ENCODE results near the gene COX17.

Gene COX17

DNA sequence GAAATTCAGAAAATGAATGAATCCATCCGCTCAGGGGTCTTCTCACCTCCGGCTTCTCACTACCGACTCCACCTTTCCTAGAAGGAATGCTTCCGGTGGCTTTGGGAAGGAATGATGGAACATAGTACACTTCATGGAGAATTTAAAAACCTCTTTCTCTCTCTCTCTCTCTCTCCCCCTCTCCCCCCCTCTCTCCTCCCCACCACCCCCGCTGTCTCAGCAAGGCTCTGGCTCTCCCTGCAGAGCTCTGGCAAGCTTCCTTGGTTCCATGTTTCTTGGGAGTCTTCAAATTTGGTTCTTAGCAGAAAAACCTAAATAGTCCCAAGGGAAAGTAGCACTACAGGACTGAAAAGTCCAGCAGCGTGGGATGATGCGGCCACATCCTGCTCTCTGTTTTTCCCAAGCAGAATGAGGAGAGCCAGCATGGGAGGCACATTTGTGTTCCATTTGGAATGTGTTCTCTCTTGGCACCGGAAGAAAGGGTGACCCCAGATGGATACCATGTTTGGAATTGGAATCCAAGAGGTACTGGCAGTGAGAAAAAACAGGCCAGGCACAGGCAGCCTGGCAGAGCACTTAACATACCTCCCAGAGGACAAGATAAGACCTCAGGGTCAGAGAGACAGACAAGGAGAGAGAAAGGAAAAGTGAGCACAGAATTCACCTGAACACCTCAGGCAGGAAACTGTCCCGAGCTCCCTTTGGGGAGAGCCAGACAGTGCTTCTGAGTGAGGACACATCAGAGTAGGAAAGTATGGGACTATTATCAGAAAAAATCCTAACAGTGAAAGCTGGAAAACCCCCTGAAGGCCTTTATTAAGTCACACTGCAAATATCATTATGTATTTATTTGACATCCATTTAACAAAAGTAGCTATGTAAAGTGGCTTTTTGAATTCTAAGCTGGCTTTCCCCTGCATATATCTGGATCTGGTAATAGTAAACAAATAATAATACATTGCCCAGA, 16.4 kb downstream of the COX17 start, which contains the start of gene POPDC2:
POPDC2 (minus strand) TSS at position 116 of the 967 bp plus-strand sequence. CDS start 166 bp downstream, outside the sequence.
- peak within 1 kb of the TSS; percentile 100 for H4K91ac ChIP-seq (ENCODE audit: low read depth, low read length)
- no CpG with 5 or more reads among the region's 9 CpGs for WGBS (ENCODE audit: extremely low coverage, insufficient coverage, insufficient read length)
- peak within 1 kb of the TSS; percentile 90 for H2BK5ac ChIP-seq (ENCODE audit: low read depth, low read length, poor library complexity)
- H3K4me2 ChIP-seq (ENCODE audit: low read length), result peak within 1 kb of the TSS; percentile 42
- H3K4me1 ChIP-seq (ENCODE audit: control insufficient read depth in 1 of 2, insufficient read depth in 2 of 2, low read length in 2 of 2), result peaks cover 27 to 35% of the 10 kb centered on the region in 2 experiments
- no peak within 1 kb of the TSS for H3K23ac ChIP-seq (ENCODE audit: low read length)
- peaks cover 0 to under 1% of the 10 kb centered on the region in 2 experiments for H3K36me3 ChIP-seq (ENCODE audit: control insufficient read depth in 1 of 2, insufficient read depth in 2 of 2, low read length in 2 of 2)
- H3K4ac ChIP-seq (ENCODE audit: low read depth, low read length), result peak within 1 kb of the TSS; percentile 98
- H3K4me3 ChIP-seq (ENCODE audit: low read depth, low read length), result peak within 1 kb of the TSS; percentile 56
- no peaks in the 10 kb centered on the region for H3K9me3 ChIP-seq (ENCODE audit: insufficient read depth, low read depth, low read length)
- peak within 1 kb of the TSS; percentile 99 for H2BK12ac ChIP-seq (ENCODE audit: low read length)
- H2AFZ ChIP-seq (ENCODE audit: insufficient read depth, low read length, poor library complexity), result peak within 1 kb of the TSS; percentile 77
- peaks cover 17% of the 10 kb centered on the region for H3K79me2 ChIP-seq (ENCODE audit: control insufficient read depth, insufficient read depth, low read length, poor library complexity)
- peak within 1 kb of the TSS; percentile 97 for H2BK120ac ChIP-seq (ENCODE audit: insufficient read depth, low read length, poor library complexity)
- peak within 1 kb of the TSS; percentile 100 for H3K14ac ChIP-seq (ENCODE audit: low read length)
- H3K79me1 ChIP-seq (ENCODE audit: low read length), result peaks cover 44% of the 10 kb centered on the region
- H3K9ac ChIP-seq (ENCODE audit: low read length), result peak within 1 kb of the TSS; percentile 21
- DNase-seq, result no peak
- H3K27ac ChIP-seq (ENCODE audit: low read depth, low read length), result peak within 1 kb of the TSS; percentile 95
- peak within 1 kb of the TSS; percentile 55 for H4K12ac ChIP-seq (ENCODE audit: low read depth, low read length)
- peak within 1 kb of the TSS; percentile 99 for H3K18ac ChIP-seq (ENCODE audit: low read length)
- no peaks in the 10 kb centered on the region for H3K27me3 ChIP-seq (ENCODE audit: insufficient read depth, low read length)
- peak within 1 kb of the TSS; percentile 100 for H2AK5ac ChIP-seq (ENCODE audit: low read length)
- H4K8ac ChIP-seq (ENCODE audit: low read depth, low read length), result peak within 1 kb of the TSS; percentile 97

DNA sequence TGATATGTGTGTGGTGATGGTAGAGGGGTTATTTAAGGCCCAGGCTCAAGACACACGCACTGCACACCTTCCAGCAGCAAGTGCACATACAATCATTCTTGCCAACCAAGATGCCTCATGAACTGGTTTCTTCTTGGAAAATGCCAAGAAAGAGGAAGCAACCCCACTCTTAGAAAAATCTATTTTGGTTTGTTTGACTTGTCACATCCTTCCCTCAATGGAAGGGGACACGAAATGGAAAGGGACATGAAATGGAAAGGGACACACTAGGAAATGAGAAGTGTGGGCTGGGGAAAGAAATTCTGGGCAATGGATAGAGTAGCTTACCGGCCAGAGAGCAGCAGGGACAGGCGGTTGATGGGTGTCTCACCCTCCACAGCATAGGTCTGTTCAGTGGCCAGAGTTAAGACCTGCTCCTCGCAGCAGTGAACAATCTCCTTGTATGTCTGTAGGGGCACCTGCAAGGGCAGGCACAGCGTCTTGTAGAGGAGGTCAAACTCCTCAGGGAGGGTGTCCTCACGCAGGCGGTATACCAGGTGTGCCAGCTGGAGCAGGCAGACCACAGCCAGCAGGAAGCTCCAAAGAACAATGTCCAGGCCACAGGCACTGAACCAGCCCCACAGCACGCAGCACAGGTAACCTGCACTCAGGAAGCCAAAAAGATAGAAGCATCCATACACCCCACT, 17.5 kb downstream of the COX17 start:
- no CpG with 5 or more reads among the region's 9 CpGs for WGBS (ENCODE audit: extremely low coverage, insufficient coverage, insufficient read length)
- peak overlapping the region; percentile 77 for H2AFZ ChIP-seq (ENCODE audit: insufficient read depth, low read length, poor library complexity)
- H3K36me3 ChIP-seq (ENCODE audit: control insufficient read depth in 1 of 2, insufficient read depth in 2 of 2, low read length in 2 of 2), result peaks cover 0 to 3% of the 10 kb centered on the region in 2 experiments
- peak overlapping the region; percentile 21 for H3K9ac ChIP-seq (ENCODE audit: low read length)
- no peaks in the 10 kb centered on the region for H3K9me3 ChIP-seq (ENCODE audit: insufficient read depth, low read depth, low read length)
- H3K4ac ChIP-seq (ENCODE audit: low read depth, low read length), result peak overlapping the region; percentile 98
- H4K91ac ChIP-seq (ENCODE audit: low read depth, low read length), result peak overlapping the region; percentile 100
- H3K23ac ChIP-seq (ENCODE audit: low read length), result no peak overlapping the region
- H2AK5ac ChIP-seq (ENCODE audit: low read length), result peak overlapping the region; percentile 100
- peak overlapping the region; percentile 99 for H2BK12ac ChIP-seq (ENCODE audit: low read length)
- peak overlapping the region; percentile 56 for H3K4me3 ChIP-seq (ENCODE audit: low read depth, low read length)
- H3K79me2 ChIP-seq (ENCODE audit: control insufficient read depth, insufficient read depth, low read length, poor library complexity), result peaks cover 17% of the 10 kb centered on the region
- DNase-seq, result no peak
- H3K4me2 ChIP-seq (ENCODE audit: low read length), result peak overlapping the region; percentile 42
- H2BK120ac ChIP-seq (ENCODE audit: insufficient read depth, low read length, poor library complexity), result peak overlapping the region; percentile 97
- H3K14ac ChIP-seq (ENCODE audit: low read length), result peak overlapping the region; percentile 100
- H4K8ac ChIP-seq (ENCODE audit: low read depth, low read length), result peak overlapping the region; percentile 97
- peaks cover 24 to 31% of the 10 kb centered on the region in 2 experiments for H3K4me1 ChIP-seq (ENCODE audit: control insufficient read depth in 1 of 2, insufficient read depth in 2 of 2, low read length in 2 of 2)
- H4K12ac ChIP-seq (ENCODE audit: low read depth, low read length), result peak overlapping the region; percentile 55
- no peaks in the 10 kb centered on the region for H3K27me3 ChIP-seq (ENCODE audit: insufficient read depth, low read length)
- H3K18ac ChIP-seq (ENCODE audit: low read length), result peak overlapping the region; percentile 99
- peaks cover 38% of the 10 kb centered on the region for H3K79me1 ChIP-seq (ENCODE audit: low read length)
- H2BK5ac ChIP-seq (ENCODE audit: low read depth, low read length, poor library complexity), result peak overlapping the region; percentile 90
- H3K27ac ChIP-seq (ENCODE audit: low read depth, low read length), result peak overlapping the region; percentile 95

DNA sequence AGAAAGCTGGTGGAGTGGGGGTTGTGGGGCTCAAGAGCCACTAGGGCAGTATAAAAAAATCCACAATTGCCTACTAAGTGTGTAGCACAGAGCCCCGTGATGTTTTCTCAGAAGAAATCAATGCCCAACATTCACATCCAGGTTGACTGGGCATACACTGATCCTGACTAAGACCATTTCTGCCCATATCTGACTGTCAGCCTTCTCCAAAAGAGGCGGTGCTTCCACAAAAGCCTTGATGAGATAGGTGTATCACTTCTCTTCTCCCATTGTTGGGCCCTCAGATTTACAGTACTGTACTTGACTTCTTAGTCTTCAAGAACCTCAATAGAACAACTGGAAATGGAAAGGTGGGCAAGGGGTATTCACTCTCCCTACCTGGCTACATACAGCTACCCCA, 18.2 kb downstream of the COX17 start:
- no peak overlapping the region for H3K23ac ChIP-seq (ENCODE audit: low read length)
- H2AFZ ChIP-seq (ENCODE audit: insufficient read depth, low read length, poor library complexity), result no peak overlapping the region
- H2BK120ac ChIP-seq (ENCODE audit: insufficient read depth, low read length, poor library complexity), result peak overlapping the region; percentile 97
- H2AK5ac ChIP-seq (ENCODE audit: low read length), result peak overlapping the region; percentile 22
- peak overlapping the region; percentile 45 for H3K18ac ChIP-seq (ENCODE audit: low read length)
- H4K8ac ChIP-seq (ENCODE audit: low read depth, low read length), result no peak overlapping the region
- no peak for DNase-seq
- H3K27ac ChIP-seq (ENCODE audit: low read depth, low read length), result peak overlapping the region; percentile 95
- WGBS (ENCODE audit: extremely low coverage, insufficient coverage, insufficient read length), result no CpG with 5 or more reads among the region's 2 CpGs
- H3K4ac ChIP-seq (ENCODE audit: low read depth, low read length), result peak overlapping the region; percentile 92
- peaks cover 3 to 8% of the 10 kb centered on the region in 2 experiments for H3K36me3 ChIP-seq (ENCODE audit: control insufficient read depth in 1 of 2, insufficient read depth in 2 of 2, low read length in 2 of 2)
- H4K91ac ChIP-seq (ENCODE audit: low read depth, low read length), result peak overlapping the region; percentile 83
- no peaks in the 10 kb centered on the region for H3K27me3 ChIP-seq (ENCODE audit: insufficient read depth, low read length)
- H3K79me2 ChIP-seq (ENCODE audit: control insufficient read depth, insufficient read depth, low read length, poor library complexity), result peaks cover 17% of the 10 kb centered on the region
- H2BK5ac ChIP-seq (ENCODE audit: low read depth, low read length, poor library complexity), result peak overlapping the region; percentile 90
- H4K12ac ChIP-seq (ENCODE audit: low read depth, low read length), result no peak overlapping the region
- H3K9ac ChIP-seq (ENCODE audit: low read length), result no peak overlapping the region
- H2BK12ac ChIP-seq (ENCODE audit: low read length), result peak overlapping the region; percentile 87
- H3K4me3 ChIP-seq (ENCODE audit: low read depth, low read length), result peak overlapping the region; percentile 58
- peak overlapping the region; percentile 100 for H3K14ac ChIP-seq (ENCODE audit: low read length)
- peak overlapping the region; percentile 42 for H3K4me2 ChIP-seq (ENCODE audit: low read length)
- no peaks in the 10 kb centered on the region for H3K9me3 ChIP-seq (ENCODE audit: insufficient read depth, low read depth, low read length)
- peaks cover 24 to 31% of the 10 kb centered on the region in 2 experiments for H3K4me1 ChIP-seq (ENCODE audit: control insufficient read depth in 1 of 2, insufficient read depth in 2 of 2, low read length in 2 of 2)
- H3K79me1 ChIP-seq (ENCODE audit: low read length), result peaks cover 34% of the 10 kb centered on the region
